ENCODE data around the gene ANK3.

ANK3 gene

DNA sequence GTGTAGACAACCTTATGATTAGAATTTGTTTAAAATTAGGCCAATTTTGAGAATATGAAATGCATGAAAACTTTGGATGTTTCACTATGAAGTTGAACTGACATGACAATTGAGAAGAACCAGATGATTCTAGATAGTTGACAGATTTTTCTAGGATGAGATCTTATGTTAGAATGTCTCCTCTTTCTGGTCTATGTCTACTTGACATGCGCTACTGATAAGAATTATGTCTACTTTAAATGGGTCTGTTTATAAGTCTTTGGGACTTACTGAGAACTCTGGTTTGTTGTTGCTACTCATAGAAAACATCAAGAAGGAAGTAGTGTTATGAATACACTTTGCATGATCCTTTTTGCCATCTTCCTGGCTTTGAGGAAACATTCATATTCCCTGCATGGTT, 255.1 kb downstream of the ANK3 start:
- no peak for DNase-seq

GRCh38 chr10:60130130-60130579, 259.5 kb downstream of the ANK3 start:
- DNase-seq: no peak

DNA sequence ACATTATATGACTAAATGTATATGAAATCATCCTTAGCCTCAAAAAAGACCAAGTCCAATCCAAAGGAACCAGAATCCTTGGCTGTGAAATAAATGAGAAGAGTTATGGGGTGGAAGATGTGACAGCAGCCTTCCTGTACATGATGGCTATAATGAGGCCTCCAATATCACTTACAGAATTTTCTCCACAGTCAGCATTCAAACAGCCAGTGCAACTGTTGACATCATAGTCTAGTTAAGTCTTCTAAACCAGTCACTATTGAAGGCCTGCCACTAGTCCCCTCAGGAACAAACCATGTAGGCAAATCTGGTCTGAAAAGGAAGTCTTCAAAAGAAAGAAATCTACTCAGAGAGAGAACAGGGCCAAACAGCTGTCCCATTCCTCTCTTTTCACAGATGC, 263.8 kb downstream of the ANK3 start:
- no peak for DNase-seq

GRCh38 chr10:60124536-60124935, 265.1 kb downstream of the ANK3 start:
- DNase-seq: no peak

- DNase-seq: no peak
Observed at GRCh38 chr10:60123668-60124067, 266.0 kb downstream of the ANK3 start.

- no peak for DNase-seq
Observed at GRCh38 chr10:60123172-60123571, 266.5 kb downstream of the ANK3 start.

DNA sequence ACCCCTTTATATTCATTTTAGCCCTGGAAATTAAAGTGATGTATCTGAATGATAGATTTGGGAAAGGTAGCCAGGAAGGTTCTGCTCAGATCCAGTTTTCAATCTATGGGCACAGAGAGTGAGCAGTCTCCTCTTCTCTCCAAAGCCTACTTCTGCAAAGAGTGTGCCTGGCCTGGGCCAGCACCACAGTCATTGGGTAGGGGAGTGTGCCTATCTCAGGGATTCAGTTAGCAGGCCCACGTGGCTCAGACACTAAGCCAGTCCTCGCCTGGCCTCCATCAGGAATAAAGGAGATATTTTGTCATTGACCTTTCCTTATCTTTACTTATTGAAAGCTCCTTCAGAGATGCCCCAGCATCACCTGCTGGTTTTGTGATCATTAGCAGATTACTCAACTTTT, 267.5 kb downstream of the ANK3 start:
- no peak for DNase-seq

DNA sequence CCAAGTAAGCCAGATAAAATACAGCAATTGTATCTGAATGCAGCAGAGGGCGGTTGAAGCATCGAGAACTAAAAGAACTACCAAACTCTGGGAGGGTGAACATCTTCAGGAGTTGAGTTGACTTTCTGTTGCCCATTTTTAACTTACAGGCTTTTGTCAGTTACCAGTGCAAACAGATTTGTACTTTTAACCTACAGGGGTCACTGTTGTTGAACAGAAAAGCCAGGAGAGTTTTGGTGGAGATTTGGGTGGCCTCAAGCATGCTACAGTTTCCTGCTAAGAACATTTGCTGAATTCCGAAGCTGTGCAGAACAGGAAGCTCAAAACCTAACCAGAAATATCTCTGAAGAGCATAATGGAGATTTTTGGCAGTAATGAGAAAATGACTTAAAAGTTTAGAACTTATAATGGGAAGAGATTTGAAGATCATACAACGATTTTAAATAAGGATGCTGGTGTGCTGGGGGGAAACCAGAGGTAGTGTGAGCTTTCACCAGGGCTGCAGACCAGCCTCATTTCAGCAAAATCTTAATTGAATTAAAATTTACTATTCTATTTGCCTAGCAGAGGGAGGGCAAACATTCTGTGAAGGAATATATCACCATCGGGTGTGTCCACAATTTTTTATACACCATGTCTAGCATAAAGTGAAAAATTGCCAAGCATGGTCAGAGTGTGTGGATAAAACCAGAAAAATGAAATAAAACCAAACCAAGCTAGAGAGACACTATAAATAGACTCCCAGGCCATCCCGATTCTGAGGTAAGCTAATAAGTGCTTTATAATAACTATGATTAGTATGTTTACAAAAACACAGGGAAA, 274.7 kb downstream of the ANK3 start:
- DNase-seq: no peak

DNA sequence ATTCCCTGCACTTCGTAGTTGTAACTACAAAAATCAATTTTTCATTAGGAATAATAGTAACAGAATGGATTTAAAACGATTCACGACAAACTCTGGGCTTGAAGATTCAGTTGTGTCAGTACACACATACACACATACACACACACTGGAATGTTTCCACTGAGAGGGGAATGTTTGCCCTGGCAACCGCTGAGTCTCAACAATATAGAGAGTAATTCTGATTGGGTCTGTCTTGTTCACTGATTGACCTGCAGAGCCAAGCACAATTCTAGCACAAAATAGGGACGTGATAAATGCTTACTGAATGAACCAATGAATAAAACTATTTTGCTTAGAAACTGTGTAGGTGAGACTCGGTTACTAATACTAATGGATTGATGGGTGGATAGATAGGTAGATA, 278.9 kb downstream of the ANK3 start:
- no peak for DNase-seq

GRCh38 chr10:60107308-60107976, 282.2 kb downstream of the ANK3 start:
- no peak for DNase-seq

- no peak for DNase-seq
Observed at GRCh38 chr10:60105295-60105695, 284.4 kb downstream of the ANK3 start.

- no peak for DNase-seq
Observed at GRCh38 chr10:60101821-60102220, 287.9 kb downstream of the ANK3 start.

- DNase-seq: no peak
Observed at GRCh38 chr10:60099998-60100747, 289.5 kb downstream of the ANK3 start.

- no peak for DNase-seq
Observed at GRCh38 chr10:60098677-60099601, 290.7 kb downstream of the ANK3 start.

GRCh38 chr10:60096761-60097513, 292.7 kb downstream of the ANK3 start:
- DNase-seq: no peak

DNA sequence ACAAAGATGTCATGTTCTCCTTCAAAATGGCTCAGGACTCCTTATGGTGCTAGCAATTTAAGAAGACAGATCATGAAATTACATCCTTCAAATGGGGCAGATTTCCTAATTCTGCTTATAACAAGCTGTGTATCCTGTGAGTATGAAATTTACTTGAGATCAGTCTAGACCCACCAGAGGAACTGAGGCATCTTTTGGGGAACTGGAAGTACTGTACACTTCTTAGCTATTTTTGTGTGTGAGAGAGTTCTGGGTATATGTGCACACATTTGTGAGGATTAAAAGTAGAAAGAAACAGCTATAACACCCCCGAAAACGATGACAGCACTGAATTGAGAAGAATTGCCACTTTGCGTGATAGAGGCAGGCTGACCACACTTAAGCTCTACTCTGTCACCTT, 296.4 kb downstream of the ANK3 start:
- no peak for DNase-seq

DNA sequence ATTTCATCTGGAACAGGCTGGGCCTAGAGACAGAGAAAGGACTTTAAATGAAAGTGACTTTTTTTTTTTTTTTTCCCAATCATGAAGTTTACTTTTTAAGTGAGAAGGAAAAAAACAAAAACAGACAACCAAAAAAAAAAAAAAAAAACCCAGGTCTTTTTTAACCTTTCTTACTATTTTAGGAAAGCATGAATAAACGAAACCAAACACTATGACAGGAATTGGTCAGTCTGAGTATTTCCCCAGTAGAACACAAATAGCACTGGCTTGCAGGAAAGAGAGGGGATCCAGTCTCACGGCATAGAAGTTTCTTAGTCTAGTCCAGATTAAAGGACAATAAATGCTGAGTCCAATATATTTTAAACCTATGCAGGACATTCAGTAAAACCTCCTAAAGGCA, 302.8 kb downstream of the ANK3 start:
- no peak for DNase-seq

GRCh38 chr10:60086421-60086820, 303.3 kb downstream of the ANK3 start:
- no peak for DNase-seq

GRCh38 chr10:60082744-60083344, 306.8 kb downstream of the ANK3 start:
- DNase-seq: no peak

- DNase-seq: no peak
Observed at GRCh38 chr10:60082341-60082740, 307.3 kb downstream of the ANK3 start.

All from activated effector memory CD4-positive, alpha-beta T cell treated with anti-CD3 and anti-CD28 coated beads, Interleukin-2, amount 50 U/mL, for 16 hours (primary cell).